HG03469 (cell line): ENCODE results near the gene MTO1.
A peak's percentile ranks its signal among the peaks of the same experiment; 100 is the strongest.
"Not testable (repeated sequence)": the region's sequence is repeated elsewhere in the genome, so short reads cannot be mapped to it uniquely, and the experiment has no call there.

Source experiments
- ATAC-seq: cut with Tn5 transposase; IDR thresholded peaks from one replicate; pipeline ENCODE4 v1.9.1; 2021; ENCODE audit warnings: mild to moderate bottlenecking, moderate library complexity, moderate number of reproducible peaks; ENCODE audit not compliant: unreplicated experiment

MTO1 gene

DNA sequence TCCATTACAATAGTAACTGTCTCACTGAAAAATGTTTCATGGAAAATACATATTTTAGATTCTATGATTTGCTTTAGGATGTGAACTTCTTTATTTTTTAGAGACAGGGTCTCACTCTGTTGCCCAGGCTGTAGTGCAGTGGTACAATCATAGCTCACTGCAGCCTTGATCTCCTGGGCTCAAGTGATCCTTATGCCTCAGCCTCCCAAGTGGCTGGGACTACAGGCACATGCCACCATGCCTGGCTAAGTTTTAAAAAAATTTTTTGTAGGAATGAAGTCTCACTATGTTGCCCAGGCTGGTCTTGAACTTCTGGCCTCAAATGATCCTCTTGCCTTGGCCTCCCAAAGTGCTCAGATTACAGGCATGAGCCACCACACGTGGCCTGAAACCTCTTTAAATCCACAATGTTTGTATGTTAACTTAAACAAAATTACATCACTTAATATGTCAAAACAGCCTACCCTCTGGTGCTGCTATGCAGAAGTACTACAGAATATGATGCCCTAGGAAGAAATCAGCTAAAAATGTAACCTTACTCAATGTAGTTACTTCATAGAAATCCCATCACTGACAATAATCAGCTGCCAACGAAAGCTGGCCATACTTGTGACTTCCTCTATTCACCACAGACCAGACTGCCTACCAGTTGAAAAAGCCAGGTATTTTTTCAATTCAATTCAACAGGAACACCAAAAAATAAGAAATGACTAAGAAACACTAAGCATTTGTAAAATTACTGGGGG, 41.7 kb downstream of the MTO1 start:
- no peak for ATAC-seq

DNA sequence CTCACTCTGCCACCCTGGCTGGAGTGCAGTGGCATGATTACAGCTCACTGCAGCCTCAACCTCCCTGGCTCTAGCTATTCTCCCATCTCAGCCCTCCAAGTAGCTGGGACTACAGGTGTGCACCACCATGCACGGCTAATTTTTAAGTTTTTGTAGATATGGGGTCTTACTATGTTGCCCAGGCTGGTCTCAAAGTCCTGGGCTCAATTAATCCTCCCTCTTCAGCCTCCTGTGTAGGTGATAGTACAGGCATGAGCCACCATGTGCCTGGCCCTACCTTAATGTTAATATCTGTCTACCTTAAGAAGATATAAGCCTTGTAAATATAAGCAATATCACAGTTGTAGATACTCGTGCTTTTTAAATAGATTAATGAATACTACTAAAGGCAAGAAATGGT, 42.6 kb downstream of the MTO1 start:
- no peak for ATAC-seq

DNA sequence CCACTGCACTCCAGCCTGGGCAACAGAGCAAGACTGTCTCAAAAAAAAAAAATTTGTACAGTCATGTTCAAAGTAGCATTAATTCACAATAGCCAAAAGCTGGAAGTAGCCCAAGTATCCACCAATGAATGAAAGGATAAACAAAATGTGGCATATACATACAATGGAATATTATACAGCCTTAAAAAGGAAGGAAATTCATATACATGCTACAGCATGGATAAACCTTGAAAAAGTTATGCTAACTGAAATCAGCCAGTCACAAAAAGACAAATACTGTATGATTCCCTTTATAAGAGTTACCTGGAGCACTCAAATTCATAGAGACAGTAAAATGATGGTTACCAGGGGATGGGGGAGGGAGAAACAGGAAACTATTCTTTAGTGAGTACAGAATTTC, 43.6 kb downstream of the MTO1 start:
- ATAC-seq = no peak

DNA sequence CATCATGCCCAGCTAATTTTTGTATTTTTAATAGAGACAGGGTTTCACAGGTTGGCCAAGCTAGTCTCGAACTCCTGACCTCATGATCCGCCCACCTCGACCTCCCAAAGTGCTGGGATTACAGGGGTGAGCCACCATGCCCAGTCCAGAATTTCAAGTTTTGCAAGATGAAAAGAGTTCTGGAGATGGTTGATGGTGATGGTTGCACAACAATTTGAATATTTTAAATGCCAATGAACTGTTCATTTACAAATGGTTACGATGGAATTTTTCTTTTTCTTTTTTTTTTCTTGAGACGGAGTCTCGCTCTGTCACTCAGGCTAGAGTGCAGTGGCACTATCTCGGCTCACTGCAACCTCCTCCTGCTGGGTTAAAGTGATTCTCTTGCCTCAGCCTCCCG, 44.2 kb downstream of the MTO1 start:
- ATAC-seq = not testable (repeated sequence)

DNA sequence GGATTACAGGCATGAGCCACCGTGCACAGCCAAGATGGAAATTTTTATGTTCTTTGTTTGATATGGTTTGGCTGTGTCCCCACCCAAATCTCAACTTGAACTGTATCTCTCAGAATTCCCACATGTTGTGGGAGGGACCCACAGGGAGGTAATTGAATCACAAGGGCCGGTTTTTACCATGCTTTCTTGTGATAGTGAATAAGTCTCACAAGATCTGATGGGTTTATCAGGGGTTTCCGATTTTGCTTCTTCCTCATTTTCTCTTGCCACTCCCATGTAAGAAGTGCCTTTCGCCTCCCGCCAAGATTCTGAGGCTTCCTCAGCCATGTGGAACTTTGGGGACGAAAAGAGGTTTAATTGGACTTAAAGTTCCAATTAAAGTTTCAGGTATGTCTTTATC, 44.7 kb downstream of the MTO1 start:
- ATAC-seq = no peak

DNA sequence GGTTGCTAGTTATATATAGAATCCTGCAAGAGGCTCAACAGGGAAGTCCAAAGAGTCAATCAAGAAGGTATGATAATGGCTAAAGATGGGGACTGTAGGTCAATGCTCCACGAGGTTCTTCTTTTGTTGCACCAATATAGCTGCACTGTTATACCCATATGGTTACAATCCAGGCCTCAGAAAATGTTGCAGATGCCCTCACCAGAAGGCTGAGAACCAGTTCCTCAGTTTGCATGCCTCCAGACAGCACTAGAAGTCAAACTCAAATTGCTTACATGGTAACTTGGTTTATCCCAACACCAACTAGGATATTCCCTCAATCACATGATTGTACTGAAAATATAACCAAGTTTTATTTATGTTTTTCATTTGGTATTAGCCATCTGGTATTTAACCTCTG, 47.2 kb downstream of the MTO1 start:
- ATAC-seq = no peak

DNA sequence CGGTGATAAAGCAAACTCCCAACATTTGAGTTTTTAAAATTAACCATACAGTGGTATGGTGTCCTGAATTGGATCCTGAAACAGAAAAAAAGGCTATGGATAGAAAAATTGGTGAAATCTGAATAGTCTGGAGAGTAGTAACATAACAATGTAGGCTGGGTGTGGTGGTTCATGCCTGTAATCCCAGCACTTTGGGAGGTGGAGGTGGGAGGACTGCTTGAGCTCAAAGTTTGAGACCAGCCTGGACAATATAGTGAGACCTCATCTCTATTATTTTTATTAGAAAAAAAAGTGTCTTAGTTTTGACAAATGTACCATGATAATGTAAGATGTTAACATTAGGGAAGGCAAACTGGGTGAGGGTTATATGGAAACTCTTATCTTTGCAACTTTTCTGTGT, 48.3 kb downstream of the MTO1 start:
- no peak for ATAC-seq

DNA sequence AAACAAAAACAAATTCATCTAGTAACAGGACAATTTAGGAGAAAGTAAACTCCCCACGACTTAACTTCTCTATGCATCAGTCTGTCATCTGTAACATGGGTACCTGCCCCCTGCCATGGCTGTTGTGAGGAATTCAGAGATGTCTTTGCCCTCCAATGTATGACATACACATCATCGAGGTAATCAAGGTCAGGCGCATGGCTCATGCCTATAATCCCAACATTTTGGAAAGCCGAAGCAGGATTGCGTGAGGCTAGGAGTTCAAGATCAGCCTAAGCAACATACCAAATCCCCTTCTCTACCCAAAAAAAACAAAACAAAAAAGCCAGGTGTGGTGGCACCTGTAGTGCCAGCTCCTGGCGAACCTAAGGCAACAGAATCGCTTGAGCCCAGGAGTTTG, 50.3 kb downstream of the MTO1 start:
- ATAC-seq = no peak

DNA sequence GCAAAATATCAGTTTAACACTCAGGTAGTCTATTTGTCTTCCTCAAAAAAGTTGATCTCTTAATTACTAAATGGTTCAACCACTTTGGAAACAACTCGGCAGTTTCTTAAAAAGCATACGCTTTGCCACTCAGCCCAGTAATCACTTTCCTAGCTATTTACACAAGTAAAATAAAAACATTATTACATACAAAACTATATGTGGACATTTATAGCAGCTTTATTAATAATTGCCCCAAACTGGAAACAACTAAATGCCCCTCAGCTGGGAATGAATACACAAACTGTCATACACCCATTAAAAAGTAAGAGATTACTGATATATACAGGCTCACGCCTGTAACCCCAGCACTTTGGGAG, 51.9 kb downstream of the MTO1 start:
- no peak for ATAC-seq

DNA sequence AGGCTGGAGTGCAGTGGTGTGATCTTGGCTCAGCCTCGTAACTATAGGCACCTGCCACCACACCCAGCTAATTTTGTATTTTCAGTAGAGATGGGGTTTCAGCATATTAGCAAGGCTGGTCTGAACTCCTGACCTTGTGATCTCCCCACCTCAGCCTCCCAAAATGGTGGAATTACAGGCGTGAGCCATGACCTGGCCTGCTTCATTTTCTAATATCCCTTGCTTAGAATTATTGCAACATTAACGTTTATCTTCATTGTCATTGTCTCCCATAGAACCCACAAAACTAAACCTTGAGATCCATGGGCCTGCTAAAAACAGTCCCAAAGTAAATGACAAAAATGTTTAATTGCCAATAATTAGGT, 53.2 kb downstream of the MTO1 start:
- ATAC-seq = no peak

DNA sequence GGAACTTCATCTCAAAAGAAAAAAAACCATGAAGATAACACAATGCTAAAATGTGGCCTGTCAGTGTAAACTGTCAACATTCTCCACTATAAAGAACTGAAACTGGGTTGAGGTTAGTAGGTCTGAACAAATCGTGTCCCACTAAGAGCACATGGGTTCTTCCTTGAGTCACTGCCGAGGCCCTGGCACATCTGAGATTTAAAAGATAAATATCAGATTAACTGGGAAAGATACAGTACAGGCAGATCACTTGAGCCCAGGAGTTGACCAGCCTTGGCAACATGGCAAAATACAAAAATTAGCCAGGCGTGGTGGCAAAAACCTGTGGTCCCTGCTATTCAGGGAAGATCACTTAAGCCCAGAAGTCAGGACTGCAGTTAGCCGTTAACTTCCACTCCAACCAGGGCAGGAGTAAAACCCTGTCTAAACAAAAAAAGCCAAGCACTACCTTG, 53.7 kb downstream of the MTO1 start:
- peak; percentile 28 for ATAC-seq

DNA sequence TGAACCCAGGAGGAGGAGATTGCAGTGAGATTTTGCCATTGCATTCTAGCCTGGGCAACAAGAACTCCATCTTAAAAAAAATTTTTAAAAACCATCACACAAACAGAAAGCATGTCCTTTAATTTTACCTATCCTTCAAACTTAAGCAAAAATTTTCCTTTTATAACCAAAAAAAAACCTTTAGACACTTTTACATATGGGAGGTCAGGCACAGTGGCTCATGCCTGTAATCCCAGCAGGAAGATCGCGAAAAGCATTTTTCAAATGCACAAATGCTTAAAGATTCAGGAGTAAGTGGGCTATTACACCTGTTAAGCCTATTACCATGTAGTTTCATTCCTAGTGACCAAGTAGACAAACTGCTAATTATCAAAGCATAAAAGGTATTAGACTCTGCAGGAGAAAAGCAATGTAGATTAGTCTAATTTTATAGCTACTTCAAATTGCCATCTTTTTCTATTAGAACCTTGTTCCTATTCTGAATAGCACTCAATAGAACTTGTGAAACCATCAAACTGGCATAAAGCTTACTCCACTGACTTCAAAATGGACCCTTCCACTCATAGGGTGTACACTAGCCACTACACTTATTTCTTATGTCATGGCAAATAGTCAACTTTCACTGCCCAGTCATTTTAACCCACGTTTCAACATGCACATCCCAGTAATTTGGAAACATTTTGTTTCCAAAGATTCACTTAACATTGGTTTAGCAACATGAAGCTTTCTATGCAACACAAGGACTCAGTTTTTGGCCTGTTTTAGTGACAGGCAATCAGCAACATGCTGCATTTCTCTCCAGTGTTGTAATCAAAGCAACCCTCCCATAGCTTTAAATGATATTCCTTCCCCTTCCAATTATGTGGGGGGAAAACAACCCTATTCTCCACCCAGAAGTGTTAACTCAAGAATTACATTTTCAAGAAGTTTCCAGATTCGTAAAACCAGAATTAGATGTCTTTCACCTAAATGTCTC, 55.3 kb downstream of the MTO1 start:
- ATAC-seq = no peak

DNA sequence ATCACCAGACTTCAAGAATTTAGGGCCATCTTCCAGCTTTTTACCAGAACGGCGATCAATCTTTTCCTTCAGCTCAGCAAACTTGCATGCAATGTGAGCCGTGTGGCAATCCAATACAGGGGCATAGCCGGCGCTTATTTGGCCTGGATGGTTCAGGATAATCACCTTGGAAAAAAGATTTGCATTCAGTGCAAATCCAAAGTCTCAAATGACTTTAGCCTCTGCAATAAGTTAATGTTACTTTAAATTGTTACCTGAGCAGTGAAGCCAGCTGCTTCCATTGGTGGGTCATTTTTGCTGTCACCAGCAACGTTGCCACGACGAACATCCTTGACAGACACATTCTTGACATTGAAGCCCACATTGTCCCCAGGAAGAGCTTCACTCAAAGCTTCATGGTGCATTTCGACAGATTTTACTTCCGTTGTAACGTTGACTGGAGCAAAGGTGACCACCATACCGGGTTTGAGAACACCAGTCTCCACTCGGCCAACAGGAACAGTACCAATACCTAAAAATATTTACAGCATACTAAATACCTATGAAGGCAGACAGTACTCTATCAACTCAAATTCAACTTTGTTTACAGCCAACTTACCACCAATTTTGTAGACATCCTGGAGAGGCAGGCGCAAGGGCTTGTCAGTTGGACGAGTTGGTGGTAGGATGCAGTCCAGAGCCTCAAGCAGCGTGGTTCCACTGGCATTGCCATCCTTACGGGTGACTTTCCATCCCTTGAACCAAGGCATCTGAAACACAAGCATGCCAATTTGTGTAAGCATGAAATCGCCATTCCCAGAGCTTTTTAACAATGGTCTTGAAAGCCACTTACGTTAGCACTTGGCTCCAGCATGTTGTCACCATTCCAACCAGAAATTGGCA, 56.8 kb downstream of the MTO1 start:
- not testable (repeated sequence) for ATAC-seq

DNA sequence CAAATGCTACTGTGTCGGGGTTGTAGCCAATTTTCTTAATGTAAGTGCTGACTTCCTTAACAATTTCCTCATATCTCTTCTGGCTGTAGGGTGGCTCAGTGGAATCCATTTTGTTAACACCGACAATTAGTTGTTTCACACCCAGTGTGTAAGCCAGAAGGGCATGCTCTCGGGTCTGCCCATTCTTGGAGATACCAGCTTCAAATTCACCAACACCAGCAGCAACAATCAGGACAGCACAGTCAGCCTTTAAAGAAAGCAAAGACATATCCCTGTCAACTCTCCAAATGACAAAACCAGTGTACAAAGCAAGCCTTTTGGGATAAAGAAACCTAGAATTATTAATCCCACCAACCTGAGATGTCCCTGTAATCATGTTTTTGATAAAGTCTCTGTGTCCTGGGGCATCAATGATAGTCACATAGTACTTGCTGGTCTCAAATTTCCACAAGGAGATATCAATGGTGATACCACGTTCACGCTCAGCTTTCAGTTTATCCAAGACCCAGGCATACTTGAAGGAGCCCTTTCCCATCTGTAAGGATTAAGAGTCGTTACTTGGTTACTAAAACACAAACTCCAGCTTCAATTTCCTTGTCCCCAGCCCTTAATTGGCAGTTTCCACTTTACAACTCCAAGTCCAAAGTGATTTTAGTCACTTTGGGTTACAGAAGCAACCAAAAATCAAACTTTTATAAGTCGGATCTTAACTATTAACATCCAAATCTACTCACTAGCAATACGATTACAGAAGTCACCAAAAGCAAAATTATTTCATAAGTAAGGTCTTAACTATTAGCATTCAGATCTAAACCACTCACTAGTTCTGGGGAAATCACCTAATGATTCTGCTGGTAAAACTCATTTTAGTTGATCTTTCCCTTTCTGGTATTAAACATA, 57.7 kb downstream of the MTO1 start:
- ATAC-seq = not testable (repeated sequence)

DNA sequence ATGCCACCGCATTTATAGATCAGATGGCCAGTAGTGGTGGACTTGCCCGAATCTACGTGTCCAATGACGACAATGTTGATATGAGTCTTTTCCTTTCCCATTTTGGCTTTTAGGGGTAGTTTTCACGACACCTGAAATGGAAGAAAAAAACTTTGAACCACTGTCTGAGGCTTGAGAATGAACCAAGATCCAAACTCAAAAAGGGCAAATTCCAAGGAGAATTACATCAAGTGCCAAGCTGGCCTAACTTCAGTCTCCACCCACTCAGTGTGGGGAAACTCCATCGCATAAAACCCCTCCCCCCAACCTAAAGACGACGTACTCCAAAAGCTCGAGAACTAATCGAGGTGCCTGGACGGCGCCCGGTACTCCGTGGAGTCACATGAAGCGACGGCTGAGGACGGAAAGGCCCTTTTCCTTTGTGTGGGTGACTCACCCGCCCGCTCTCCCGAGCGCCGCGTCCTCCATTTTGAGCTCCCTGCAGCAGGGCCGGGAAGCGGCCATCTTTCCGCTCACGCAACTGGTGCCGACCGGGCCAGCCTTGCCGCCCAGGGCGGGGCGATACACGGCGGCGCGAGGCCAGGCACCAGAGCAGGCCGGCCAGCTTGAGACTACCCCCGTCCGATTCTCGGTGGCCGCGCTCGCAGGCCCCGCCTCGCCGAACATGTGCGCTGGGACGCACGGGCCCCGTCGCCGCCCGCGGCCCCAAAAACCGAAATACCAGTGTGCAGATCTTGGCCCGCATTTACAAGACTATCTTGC, 58.6 kb downstream of the MTO1 start:
- ATAC-seq = no peak

DNA sequence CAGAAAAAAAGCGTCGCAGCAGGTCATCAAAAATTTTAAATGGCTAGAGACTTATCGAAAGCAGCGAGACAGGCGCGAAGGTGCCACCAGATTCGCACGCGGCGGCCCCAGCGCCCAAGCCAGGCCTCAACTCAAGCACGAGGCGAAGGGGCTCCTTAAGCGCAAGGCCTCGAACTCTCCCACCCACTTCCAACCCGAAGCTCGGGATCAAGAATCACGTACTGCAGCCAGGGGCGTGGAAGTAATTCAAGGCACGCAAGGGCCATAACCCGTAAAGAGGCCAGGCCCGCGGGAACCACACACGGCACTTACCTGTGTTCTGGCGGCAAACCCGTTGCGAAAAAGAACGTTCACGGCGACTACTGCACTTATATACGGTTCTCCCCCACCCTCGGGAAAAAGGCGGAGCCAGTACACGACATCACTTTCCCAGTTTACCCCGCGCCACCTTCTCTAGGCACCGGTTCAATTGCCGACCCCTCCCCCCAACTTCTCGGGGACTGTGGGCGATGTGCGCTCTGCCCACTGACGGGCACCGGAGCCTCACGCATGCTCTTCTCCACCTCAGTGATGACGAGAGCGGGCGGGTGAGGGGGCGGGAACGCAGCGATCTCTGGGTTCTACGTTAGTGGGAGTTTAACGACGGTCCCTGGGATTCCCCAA, 59.3 kb downstream of the MTO1 start, which contains the start of gene EEF1A1:
TSS of gene EEF1A1 (minus strand) at position 345 of the 663 bp plus-strand sequence. CDS start 1,006 bp downstream, outside the sequence.
- ATAC-seq = peak; percentile 45

DNA sequence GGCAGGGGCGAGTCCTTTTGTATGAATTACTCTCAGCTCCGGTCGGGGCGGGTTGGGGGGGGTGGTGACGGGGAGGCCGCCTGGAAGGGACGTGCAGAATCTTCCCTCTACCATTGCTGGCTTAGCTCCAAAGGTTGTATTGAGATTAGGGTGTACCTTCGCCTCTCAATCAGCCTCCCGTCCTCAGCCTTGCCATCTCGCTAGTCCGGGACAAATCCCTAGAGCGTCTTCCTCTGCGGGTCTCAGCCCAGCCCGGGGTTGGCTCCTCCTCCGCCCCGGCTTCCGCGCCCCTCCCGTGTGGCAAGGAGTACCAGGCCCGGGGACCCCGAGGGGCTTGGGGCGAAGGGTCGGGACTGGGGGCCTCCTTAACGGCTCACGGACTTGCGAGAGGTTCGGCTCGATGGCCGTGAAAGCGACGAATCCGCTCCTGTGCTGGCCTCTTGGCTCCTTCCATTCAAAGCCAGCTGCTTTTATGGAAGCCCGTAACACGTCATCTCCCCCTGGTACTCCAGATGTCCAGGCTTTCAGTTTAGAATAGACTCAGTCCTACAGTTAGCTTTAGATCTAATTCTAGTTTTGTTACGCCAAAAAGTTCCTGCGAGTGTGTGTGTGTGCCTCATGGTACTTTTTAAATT, 59.9 kb downstream of the MTO1 start:
- ATAC-seq = peak; percentile 18

DNA sequence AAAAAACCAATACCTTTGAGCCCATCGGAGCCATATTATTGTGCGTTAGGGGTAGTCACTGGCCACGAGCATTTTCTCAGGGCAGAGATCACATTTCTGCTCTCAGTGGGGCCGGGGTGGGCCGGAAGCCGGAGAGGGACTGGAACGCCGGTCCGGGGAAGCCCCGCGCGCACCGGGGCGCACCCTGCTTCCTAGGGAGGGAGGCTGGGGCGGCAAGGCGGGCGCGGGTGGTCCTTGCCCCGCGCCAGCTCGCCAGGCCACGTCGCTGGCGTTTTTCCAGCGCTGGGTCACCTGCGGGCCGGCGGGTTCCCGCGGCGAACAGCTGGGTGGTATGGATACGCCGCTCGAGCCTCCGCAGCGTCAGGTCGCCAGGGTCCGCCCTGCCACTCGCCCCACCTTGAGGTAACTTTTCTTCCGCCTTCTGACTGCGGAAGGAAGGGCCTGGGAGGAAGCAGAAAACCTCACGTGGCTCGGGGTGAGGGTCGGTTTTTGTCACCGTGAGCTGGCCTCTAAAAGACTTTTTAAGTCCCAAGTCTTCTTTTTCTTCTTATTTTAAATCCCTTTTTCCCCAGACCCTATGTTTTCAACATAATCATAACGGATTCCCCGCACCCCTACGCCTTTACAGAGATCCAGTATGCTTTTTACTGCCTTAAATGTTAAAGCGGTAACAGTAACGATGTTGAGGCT, 62.0 kb downstream of the MTO1 start:
- peak; percentile 33 for ATAC-seq
